NCI-H526 treated with DMSO at 0.1 percent for 48 hours (cell line): ENCODE results near the gene CACNG4.

Experiments
- DNase-seq: peaks from one replicate; lab custom pipeline; 2025; lab: John Stamatoyannopoulos, UW

Gene CACNG4

DNA sequence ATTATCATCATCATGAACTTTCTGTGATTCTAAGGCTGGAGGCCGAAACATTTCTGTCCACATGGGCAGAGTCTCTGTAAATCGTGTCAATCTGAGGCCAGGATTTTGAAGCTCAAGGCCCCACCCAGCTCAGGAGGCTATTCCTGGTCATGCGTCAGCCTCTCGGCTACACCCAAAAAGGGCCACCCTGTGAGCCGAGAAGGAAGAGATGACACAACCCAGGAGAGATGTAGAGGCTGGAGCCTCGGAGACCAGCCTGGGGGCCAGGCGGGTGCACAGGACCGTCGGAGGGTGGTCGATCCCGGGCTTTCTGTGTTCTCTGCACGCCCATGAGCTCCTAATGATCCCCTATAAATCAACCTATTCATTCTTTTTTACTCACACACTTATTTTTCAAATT is 78.8 kb downstream of the CACNG4 start:
- DNase-seq, result no peak

DNA sequence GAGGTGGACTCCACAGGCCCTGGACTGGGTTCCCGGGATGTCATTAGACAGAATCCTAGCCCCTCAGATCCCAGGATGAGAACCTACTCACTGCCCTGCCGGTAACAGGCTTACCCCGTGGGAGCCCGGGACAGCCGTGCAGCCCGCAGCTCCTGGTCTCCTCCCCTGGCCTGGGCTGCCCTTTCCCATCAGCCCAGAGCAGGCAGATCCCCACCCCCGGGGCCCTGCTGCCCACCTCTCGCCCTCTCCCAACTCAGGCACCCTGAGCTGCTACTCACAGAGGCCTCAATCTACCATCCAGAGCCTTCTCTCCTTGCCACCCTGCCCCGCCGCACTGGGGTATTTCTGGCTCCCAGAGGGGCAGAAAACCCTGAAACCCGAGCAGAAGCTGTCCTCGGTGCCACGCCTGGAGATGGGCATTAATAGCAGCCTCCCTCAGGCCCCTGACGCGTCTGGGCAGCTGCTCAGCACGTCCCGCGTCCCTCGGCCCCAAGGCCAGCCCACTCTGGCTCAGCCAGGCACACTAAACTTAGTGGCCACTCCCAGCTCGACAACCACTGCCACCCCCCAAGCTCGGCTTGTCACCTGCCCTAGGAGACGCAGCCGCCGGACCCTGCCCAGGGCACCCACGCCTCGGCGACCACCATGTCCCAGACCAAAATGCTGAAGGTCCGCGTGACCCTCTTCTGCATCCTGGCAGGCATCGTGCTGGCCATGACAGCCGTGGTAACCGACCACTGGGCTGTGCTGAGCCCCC is 79.7 kb downstream of the CACNG4 start, which contains the start of gene CACNG1:
Gene CACNG1, plus strand, starts transcription at position 539 of the 757 bp plus-strand sequence. Its CDS starts 107 bp downstream, at position 646.
- DNase-seq, result no peak

DNA sequence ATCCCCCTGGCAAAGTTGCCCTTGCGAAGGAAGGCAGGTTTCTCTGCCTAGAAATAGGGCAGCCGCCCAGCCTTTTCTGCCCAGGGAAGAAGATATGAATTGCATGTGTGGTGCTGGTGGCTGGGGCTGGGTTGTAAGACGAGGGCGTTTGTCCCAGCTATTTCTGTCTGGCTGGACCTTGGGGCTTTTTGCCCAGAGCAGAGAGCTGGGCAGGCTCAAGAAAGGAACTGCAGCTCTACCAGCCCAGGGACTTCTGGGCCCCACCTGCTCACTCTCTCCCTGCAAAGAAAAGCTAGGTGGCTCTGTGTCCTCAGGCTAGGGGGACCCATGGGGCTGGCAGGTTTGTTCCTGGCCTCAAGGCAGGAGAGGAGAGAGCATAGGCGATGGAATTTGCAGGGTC is 80.4 kb downstream of the CACNG4 start:
- no peak for DNase-seq

- DNase-seq, result no peak
Observed at GRCh38 chr17:67046398-67046797, 81.9 kb downstream of the CACNG4 start.

DNA sequence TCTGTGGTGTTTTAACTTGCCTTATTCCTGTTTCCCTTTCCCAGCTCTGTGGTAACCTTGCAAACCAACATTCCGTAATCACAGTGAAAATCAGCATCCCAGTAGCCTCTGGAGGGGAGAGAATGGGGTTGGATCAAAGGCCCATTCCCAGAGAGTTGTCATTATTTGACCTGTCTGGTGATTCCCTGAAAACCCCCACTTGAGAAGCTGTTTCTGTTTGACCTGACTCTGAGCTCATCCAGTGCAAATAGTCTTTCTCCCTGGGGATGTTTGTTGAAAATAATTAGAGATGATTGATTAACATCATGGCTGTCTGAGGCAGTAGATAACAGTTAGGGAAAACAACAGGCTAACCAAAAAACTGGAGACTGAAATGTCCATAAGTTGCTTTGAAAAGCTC is 82.9 kb downstream of the CACNG4 start:
- DNase-seq, result no peak

DNA sequence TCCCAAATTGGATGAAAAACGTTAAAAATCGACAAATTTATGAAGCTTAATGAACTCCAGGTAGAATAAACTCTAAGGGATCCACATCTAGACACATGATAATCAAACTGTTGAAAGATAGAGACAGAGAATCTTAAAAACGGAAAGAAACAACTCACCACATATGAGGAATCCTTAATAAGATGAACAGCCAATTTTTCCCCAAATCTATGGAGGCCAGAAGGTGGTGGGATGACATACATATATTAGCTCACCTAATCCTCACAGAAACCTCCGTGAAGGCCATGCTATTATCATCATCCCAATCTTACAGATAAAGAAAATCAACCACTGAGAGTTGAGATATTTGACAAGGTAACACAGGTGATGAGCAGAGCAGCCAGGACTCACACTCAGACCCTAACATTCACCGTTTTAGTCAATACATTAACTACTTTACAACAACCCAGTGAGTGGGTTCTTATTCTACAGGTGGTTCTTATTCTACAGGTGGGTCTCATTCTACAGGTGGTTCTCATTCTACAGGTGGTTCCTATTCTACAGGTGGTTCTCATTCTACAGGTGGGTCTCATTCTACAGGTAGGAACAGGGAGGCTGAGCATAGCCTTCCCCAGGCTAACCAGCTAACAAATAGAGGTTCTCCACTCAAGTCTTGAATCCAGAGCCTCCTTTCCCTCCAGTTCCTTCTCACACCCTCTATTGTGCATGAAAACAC is 84.7 kb downstream of the CACNG4 start:
- DNase-seq, result no peak

DNA sequence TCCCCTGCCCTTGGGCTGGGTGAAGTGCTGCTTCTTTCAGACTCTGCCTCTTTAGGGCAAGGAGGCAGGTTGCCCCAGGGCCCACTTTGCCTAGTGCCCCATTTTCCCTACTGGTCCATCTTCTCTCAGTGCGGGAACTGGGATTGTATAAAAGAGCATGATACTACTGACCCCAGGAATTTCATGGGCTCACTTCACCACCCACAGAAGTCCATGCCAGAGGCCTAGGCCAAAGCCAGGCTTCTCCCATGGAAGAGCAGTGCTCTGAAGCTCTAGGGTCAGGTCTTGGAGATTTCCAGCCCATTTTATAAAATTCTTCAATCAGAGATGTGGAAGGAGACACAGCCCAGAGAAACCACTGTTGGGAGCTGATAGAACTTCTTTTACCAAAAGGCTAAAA is 85.6 kb downstream of the CACNG4 start:
- no peak for DNase-seq

GRCh38 chr17:67050471-67051154 is 86.1 kb downstream of the CACNG4 start:
- DNase-seq, result no peak

- DNase-seq, result no peak
Observed at GRCh38 chr17:67051155-67051538, 86.6 kb downstream of the CACNG4 start.

GRCh38 chr17:67051837-67052236 is 87.3 kb downstream of the CACNG4 start:
- no peak for DNase-seq

DNA sequence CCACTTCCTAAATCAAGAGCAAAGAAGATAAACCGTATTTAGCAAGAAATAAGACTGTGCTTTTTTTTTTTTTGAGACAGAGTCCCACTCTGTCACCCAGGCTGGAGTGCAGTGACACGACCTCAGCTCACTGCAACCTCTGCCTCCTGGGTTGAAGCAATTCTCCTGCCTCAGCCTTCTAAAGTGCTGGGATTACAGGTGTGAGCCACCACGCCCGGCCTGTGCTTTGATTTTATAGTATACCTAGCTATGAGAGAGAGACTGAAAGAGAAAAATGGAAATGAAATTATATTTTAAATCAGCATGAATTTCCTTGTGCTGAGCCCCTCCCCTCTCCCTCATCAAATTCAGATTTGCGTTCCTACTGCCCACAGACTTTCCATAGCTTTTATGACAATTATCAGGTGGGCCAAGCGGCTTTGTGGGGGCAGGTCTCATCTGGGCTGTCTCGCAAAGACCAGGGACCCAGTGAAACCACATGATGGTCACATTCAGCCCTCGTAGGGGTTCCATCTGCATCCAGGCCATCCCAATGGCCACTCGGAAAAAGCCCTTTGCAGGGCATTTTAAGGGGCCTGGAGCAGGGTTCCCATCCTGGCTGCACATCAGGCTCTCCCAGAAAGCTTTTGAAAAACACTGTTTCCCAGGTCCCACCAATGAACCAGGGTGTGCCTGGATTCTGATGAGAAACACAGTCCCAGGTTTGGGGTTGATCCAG is 88.4 kb downstream of the CACNG4 start:
- no peak for DNase-seq

GRCh38 chr17:67053438-67054000 is 89.0 kb downstream of the CACNG4 start:
- DNase-seq, result no peak

DNA sequence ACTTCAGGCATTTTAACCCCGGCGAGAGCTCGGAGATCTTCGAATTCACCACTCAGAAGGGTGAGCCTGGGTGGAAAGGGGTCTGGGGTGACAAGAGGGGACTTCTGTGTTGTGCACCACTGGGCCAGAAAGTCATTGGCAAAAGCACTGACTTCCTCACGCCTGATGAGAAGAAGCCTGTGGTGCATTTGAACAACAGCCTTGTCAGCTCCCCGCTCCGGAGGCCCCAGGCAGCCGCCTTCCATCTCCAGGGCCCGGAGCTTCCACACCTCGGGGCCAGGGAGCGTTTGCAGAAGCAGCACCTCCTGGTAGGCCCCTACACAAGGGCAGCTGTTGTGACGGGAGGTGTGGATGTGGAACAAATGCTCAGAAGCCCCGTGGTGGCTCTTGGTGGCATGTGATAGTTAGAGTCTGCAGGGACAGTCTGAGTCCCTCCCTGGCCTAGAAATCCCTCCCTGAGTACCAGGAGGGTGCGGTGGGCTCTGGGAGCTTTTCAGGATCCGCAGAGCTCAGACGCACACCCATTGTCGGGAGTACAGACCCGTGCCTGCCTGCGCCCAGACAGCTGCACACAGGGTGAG is 89.6 kb downstream of the CACNG4 start:
- DNase-seq, result no peak

- DNase-seq, result no peak
Observed at GRCh38 chr17:67054608-67055007, 90.1 kb downstream of the CACNG4 start.

- DNase-seq, result no peak
Observed at GRCh38 chr17:67055041-67055443, 90.5 kb downstream of the CACNG4 start.

GRCh38 chr17:67055811-67056745 is 91.6 kb downstream of the CACNG4 start:
- no peak for DNase-seq

- DNase-seq, result no peak
Observed at GRCh38 chr17:67056746-67057490, 92.4 kb downstream of the CACNG4 start.

- no peak for DNase-seq
Observed at GRCh38 chr17:67058036-67058435, 93.5 kb downstream of the CACNG4 start.

DNA sequence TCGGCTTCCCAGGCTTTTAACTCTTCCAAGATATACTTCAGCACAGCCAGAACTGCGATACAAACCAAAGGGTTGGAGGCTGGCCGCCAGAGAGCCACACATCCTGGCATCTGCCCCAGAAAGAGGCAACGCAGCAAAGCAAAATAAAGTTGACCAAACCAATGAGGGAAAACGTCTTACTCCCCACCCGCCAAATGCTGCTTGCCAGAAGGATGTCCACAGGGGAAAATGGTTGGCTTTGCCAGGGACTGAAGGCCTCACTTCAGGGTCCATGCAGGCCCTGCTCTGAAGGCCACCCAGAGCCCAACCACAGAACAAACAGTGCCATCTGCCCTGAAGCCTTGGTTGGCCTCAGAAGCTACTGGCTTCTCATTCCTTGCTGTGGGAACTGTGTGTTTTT is 94.9 kb downstream of the CACNG4 start:
- DNase-seq, result no peak

DNA sequence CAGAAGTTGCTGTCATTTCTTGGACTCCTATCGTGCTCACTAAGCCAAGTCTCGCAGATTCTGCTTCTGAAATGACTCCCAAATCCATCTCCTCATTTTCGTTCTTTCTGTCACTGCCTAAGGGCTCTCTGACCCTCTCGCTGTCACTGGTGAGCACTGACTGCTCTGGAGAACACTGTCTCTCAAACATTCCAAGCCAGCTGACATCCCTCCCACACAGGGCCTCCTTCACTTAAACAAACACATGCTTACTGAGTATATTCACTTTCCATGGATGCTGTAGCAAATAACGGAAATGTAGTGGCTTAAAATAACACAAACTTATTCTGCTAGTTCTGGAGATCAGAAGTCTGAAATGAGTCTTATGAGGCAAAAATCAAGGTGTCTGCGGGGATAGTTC is 98.6 kb downstream of the CACNG4 start:
- no peak for DNase-seq
